Endometrium (tissue), 2 donors: Measurements from ENCODE around the gene MELTF.

ENCODE experiments used
- FAIRE-seq: peaks from 2 replicates; lab custom pipeline; 2012; peaks lifted over from hg19 to GRCh38; lab: Jason Lieb, UNC
- donor health status: control.
- donor health status: control.

MELTF gene

GRCh38 chr3:197026481-197026866 lies 3.1 kb downstream of the MELTF start:
- no peak for FAIRE-seq

GRCh38 chr3:197025736-197026480 lies 3.7 kb downstream of the MELTF start:
- no peak for FAIRE-seq

GRCh38 chr3:197024881-197025735 lies 4.5 kb downstream of the MELTF start:
- FAIRE-seq: no peak

GRCh38 chr3:197023998-197024651 lies 5.5 kb downstream of the MELTF start:
- FAIRE-seq: no peak

- FAIRE-seq: no peak
Observed at GRCh38 chr3:197023241-197023997, 6.2 kb downstream of the MELTF start.

- FAIRE-seq: no peak
Observed at GRCh38 chr3:197022405-197023231, 7.0 kb downstream of the MELTF start.

GRCh38 chr3:197021729-197022404 lies 7.8 kb downstream of the MELTF start:
- FAIRE-seq: no peak

GRCh38 chr3:197021231-197021630 lies 8.4 kb downstream of the MELTF start:
- FAIRE-seq: no peak

GRCh38 chr3:197019535-197019934 lies 10.1 kb downstream of the MELTF start:
- no peak for FAIRE-seq

GRCh38 chr3:197019021-197019420 lies 10.6 kb downstream of the MELTF start:
- FAIRE-seq: no peak

- FAIRE-seq: no peak
Observed at GRCh38 chr3:197017003-197017402, 12.6 kb downstream of the MELTF start.

GRCh38 chr3:197015790-197016736 lies 13.6 kb downstream of the MELTF start:
- FAIRE-seq: no peak

- FAIRE-seq: no peak
Observed at GRCh38 chr3:197014942-197015575, 14.6 kb downstream of the MELTF start.

- no peak for FAIRE-seq
Observed at GRCh38 chr3:197014024-197014423, 15.6 kb downstream of the MELTF start.

- no peak for FAIRE-seq
Observed at GRCh38 chr3:197012540-197012883, 17.1 kb downstream of the MELTF start.

GRCh38 chr3:197011780-197012539 lies 17.7 kb downstream of the MELTF start:
- FAIRE-seq: no peak

GRCh38 chr3:197010556-197011351 lies 18.9 kb downstream of the MELTF start:
- FAIRE-seq: no peak
